GM12878 (cell line): Measurements from ENCODE around the gene LMOD1. TPM values are rescaled to one million over a fixed set of nuclear protein-coding genes. Genes with fewer than 3 reads are reported as not detected.

Experiments
- CHD2 ChIP-seq: IDR thresholded peaks from 2 replicates; pipeline ENCODE4 v1.6.1; 2011; ENCODE audit warnings: low read depth, low read length, improper control_type of control experiment, borderline replicate concordance
- CHD4 ChIP-seq: fragments of 200-600 bp; sonication (generic); IDR thresholded peaks from 2 replicates; pipeline ENCODE4 v1.6.1; 2016; ENCODE audit warnings: mild to moderate bottlenecking
- EGR1 ChIP-seq, 2 experiments: IDR thresholded peaks; 1 replicate in 1 of 2; 2 replicates in 1 of 2; pipeline ENCODE4 v1.6.1; 2011 to 2012; ENCODE audit warnings: low read depth in 2 of 2, low read length in 2 of 2, borderline replicate concordance in 1 of 2, mild to moderate bottlenecking in 1 of 2, moderate library complexity in 1 of 2
- FOS ChIP-seq: IDR thresholded peaks from 3 replicates; pipeline ENCODE4 v1.6.1; 2011; ENCODE audit warnings: borderline replicate concordance; ENCODE audit not compliant: insufficient read length; ENCODE audit errors: extremely low read depth
- JUNB ChIP-seq: IDR thresholded peaks from 2 replicates; pipeline ENCODE4 v1.6.1; 2016; ENCODE audit warnings: antibody characterized with exemption, mild to moderate bottlenecking
- JUND ChIP-seq: IDR thresholded peaks from 2 replicates; pipeline ENCODE4 v1.6.1; 2012; ENCODE audit warnings: low read depth, mild to moderate bottlenecking, low read length, improper control_type of control experiment, moderate library complexity
- NFIC ChIP-seq: IDR thresholded peaks from 2 replicates; pipeline ENCODE4 v1.6.1; 2012; ENCODE audit warnings: low read depth, mild to moderate bottlenecking, inconsistent platforms, low read length, moderate library complexity
- NFXL1 ChIP-seq: fragments of 450-650 bp; IDR thresholded peaks from 2 replicates; pipeline ENCODE4 v1.6.1; 2017; ENCODE audit warnings: antibody characterized with exemption, mild to moderate bottlenecking, borderline replicate concordance
- NR2C2 ChIP-seq: IDR thresholded peaks from 2 replicates; pipeline ENCODE4 v1.6.1; 2011; ENCODE audit warnings: borderline replicate concordance, low read depth; ENCODE audit not compliant: control insufficient read depth, insufficient read length
- NR2F1 ChIP-seq: fragments of 450-650 bp; conservative IDR thresholded peaks from 2 replicates; pipeline ENCODE4 v1.6.1; 2017; ENCODE audit warnings: mild to moderate bottlenecking
- PAX8 ChIP-seq: fragments of 450-650 bp; IDR thresholded peaks from 2 replicates; pipeline ENCODE4 v1.6.1; 2017; ENCODE audit warnings: mild to moderate bottlenecking, moderate library complexity
- POLR2A ChIP-seq: IDR thresholded peaks from 2 replicates; pipeline ENCODE4 v1.6.1; 2011; ENCODE audit warnings: low read depth, mild to moderate bottlenecking, low read length
- RUNX3 ChIP-seq: IDR thresholded peaks from 2 replicates; pipeline ENCODE4 v1.6.1; 2012; ENCODE audit warnings: low read length, inconsistent platforms
- SMARCA5 ChIP-seq: fragments of 450-650 bp; IDR thresholded peaks from 2 replicates; pipeline ENCODE4 v1.6.1; 2017; ENCODE audit warnings: mild to moderate bottlenecking
- WRNIP1 ChIP-seq: IDR thresholded peaks from 2 replicates; pipeline ENCODE4 v1.6.1; 2011; ENCODE audit warnings: low read depth, low read length, improper control_type of control experiment, borderline replicate concordance
- YBX1 ChIP-seq: fragments of 450-650 bp; IDR thresholded peaks from 2 replicates; pipeline ENCODE4 v1.6.1; 2016; ENCODE audit warnings: antibody characterized with exemption
- YY1 ChIP-seq: IDR thresholded peaks from 2 replicates; pipeline ENCODE4 v1.6.1; 2011; ENCODE audit warnings: low read depth, mild to moderate bottlenecking, low read length
- polyA plus RNA-seq, 11 experiments: library from polyadenylated mRNA; depleted of rRNA in 4 of 11; unstranded in 6 of 11; stranded (reverse) in 5 of 11; fragments of >200 nt; fragmentation: Nextera tagmentation in 4 of 11; fragmentation: Illumina TruSeq in 1 of 11; extraction: Ambion mirVana in 4 of 11; extraction: Trizol in 1 of 11; gene quantifications; 1 replicate in 1 of 11; 2 replicates in 10 of 11; pipeline versions ENCODE4 v1.2.1 to v1.2.3, GENCODE V29; 2011 to 2016; ENCODE audit warnings: inconsistent platforms in 2 of 11, missing spikeins in 2 of 11, low read depth in 1 of 11
- total RNA-seq, 4 experiments: library from RNA; depleted of rRNA in 3 of 4; stranded (reverse); fragments of >200 nt in 3 of 4; fragmentation: Illumina TruSeq in 1 of 4; extraction: Trizol in 1 of 4; gene quantifications; 2 replicates each; pipeline versions ENCODE4 v1.2.1 to v1.2.3, GENCODE V29; 2013 to 2021
- TF ChIP-seq, protein P1 (sequence below): fragments of 450-650 bp; IDR thresholded peaks from 2 replicates; pipeline ENCODE4 v1.6.1; 2017; ENCODE audit warnings: mild to moderate bottlenecking, moderate library complexity
- TF ChIP-seq, protein P2 (sequence below): fragments of 450-650 bp; IDR thresholded peaks from 2 replicates; pipeline ENCODE4 v1.6.1; 2016; ENCODE audit warnings: mild to moderate bottlenecking, moderate library complexity, borderline replicate concordance
- TF ChIP-seq, protein P3 (sequence below): fragments of 450-650 bp; formaldehyde crosslinking; IDR thresholded peaks from 2 replicates; pipeline ENCODE4 v1.5.0; 2022; ENCODE audit warnings: mild to moderate bottlenecking, missing genetic modification characterization

The LMOD1 gene
- total and polyA plus RNA-seq, 10 of the 15 experiments (the other 5 are each of a cell fraction or from before 2014, with no cell fraction given), result 0.15 TPM; not detected in 9

DNA sequence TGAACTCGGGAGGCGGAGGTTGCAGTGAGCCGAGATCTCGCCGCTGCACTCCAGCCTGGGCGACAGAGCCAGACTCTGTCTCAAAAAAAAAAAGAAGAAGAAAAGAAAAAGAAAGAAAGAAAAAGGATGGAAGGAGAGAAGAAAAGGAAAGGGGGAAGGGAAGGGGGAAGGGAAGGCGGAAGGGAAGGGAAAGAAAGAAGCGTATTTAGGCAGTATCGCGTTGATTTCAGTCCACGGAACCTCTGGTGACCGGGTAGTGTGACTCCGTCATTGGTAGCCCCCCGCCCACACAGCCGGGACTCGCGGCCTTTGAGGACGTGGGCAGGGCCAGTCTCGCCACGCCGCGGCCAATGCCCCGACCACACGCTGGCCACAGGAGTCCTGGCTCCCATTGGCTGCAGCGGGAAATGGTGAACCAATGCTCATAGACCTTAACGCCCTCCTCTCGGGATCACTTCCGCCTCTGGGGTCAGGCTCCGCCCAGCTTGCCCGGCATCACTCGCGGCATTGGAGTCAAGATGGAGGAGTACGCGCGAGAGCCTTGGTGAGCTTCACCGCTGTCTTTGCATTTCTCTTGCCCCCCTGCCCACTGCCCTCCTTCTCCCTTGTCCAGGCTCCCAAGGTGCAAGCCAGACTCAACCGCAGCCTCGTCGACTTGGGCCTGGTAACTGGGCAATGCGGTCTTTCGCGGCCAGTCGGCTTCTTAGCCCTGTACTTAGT, 8.8 kb upstream of the LMOD1 start, which contains the start of gene TIMM17A (continued):
- TF ChIP-seq, protein P1, sequence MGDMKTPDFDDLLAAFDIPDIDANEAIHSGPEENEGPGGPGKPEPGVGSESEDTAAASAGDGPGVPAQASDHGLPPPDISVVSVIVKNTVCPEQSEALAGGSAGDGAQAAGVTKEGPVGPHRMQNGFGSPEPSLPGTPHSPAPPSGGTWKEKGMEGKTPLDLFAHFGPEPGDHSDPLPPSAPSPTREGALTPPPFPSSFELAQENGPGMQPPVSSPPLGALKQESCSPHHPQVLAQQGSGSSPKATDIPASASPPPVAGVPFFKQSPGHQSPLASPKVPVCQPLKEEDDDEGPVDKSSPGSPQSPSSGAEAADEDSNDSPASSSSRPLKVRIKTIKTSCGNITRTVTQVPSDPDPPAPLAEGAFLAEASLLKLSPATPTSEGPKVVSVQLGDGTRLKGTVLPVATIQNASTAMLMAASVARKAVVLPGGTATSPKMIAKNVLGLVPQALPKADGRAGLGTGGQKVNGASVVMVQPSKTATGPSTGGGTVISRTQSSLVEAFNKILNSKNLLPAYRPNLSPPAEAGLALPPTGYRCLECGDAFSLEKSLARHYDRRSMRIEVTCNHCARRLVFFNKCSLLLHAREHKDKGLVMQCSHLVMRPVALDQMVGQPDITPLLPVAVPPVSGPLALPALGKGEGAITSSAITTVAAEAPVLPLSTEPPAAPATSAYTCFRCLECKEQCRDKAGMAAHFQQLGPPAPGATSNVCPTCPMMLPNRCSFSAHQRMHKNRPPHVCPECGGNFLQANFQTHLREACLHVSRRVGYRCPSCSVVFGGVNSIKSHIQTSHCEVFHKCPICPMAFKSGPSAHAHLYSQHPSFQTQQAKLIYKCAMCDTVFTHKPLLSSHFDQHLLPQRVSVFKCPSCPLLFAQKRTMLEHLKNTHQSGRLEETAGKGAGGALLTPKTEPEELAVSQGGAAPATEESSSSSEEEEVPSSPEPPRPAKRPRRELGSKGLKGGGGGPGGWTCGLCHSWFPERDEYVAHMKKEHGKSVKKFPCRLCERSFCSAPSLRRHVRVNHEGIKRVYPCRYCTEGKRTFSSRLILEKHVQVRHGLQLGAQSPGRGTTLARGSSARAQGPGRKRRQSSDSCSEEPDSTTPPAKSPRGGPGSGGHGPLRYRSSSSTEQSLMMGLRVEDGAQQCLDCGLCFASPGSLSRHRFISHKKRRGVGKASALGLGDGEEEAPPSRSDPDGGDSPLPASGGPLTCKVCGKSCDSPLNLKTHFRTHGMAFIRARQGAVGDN, result peak; percentile 70
- TF ChIP-seq JUNB (no peak), POLR2A (peak; percentile 99), CHD4 (no peak), CHD2 (peak; percentile 93), RUNX3 (peak; percentile 92), YBX1 (peak; percentile 63; the same call in 1 of the 2 replicates), NFIC (no peak), JUND (no peak), NR2C2 (no peak), WRNIP1 (no peak), PAX8 (no peak), EGR1 (IDR thresholded peaks at IDR 0.05; ENCODE audit: borderline replicate concordance in 1 of 2, low read depth in 2 of 2, low read length in 2 of 2) (peak in 1 of 2 experiments; percentile 95; a peak in 2 of 3 replicates), NFXL1 (no peak), FOS (no peak), YY1 (peak; percentile 98), NR2F1 (peak; percentile 72), SMARCA5 (no peak)
- TF ChIP-seq, protein P2, sequence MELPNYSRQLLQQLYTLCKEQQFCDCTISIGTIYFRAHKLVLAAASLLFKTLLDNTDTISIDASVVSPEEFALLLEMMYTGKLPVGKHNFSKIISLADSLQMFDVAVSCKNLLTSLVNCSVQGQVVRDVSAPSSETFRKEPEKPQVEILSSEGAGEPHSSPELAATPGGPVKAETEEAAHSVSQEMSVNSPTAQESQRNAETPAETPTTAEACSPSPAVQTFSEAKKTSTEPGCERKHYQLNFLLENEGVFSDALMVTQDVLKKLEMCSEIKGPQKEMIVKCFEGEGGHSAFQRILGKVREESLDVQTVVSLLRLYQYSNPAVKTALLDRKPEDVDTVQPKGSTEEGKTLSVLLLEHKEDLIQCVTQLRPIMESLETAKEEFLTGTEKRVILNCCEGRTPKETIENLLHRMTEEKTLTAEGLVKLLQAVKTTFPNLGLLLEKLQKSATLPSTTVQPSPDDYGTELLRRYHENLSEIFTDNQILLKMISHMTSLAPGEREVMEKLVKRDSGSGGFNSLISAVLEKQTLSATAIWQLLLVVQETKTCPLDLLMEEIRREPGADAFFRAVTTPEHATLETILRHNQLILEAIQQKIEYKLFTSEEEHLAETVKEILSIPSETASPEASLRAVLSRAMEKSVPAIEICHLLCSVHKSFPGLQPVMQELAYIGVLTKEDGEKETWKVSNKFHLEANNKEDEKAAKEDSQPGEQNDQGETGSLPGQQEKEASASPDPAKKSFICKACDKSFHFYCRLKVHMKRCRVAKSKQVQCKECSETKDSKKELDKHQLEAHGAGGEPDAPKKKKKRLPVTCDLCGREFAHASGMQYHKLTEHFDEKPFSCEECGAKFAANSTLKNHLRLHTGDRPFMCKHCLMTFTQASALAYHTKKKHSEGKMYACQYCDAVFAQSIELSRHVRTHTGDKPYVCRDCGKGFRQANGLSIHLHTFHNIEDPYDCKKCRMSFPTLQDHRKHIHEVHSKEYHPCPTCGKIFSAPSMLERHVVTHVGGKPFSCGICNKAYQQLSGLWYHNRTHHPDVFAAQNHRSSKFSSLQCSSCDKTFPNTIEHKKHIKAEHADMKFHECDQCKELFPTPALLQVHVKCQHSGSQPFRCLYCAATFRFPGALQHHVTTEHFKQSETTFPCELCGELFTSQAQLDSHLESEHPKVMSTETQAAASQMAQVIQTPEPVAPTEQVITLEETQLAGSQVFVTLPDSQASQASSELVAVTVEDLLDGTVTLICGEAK, result peak; percentile 81; the same call in 1 of the 2 replicates
- TF ChIP-seq, protein P3, sequence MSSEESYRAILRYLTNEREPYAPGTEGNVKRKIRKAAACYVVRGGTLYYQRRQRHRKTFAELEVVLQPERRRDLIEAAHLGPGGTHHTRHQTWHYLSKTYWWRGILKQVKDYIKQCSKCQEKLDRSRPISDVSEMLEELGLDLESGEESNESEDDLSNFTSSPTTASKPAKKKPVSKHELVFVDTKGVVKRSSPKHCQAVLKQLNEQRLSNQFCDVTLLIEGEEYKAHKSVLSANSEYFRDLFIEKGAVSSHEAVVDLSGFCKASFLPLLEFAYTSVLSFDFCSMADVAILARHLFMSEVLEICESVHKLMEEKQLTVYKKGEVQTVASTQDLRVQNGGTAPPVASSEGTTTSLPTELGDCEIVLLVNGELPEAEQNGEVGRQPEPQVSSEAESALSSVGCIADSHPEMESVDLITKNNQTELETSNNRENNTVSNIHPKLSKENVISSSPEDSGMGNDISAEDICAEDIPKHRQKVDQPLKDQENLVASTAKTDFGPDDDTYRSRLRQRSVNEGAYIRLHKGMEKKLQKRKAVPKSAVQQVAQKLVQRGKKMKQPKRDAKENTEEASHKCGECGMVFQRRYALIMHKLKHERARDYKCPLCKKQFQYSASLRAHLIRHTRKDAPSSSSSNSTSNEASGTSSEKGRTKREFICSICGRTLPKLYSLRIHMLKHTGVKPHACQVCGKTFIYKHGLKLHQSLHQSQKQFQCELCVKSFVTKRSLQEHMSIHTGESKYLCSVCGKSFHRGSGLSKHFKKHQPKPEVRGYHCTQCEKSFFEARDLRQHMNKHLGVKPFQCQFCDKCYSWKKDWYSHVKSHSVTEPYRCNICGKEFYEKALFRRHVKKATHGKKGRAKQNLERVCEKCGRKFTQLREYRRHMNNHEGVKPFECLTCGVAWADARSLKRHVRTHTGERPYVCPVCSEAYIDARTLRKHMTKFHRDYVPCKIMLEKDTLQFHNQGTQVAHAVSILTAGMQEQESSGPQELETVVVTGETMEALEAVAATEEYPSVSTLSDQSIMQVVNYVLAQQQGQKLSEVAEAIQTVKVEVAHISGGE (CRISPR knock-in tag), result no peak
